ENCODE results near the gene LAGE3. TPM values are rescaled to one million over a fixed set of nuclear protein-coding genes. Genes with fewer than 3 reads are reported as not detected.

Gene LAGE3
- polyA plus RNA-seq, 1 experiment = 17.8 TPM

DNA sequence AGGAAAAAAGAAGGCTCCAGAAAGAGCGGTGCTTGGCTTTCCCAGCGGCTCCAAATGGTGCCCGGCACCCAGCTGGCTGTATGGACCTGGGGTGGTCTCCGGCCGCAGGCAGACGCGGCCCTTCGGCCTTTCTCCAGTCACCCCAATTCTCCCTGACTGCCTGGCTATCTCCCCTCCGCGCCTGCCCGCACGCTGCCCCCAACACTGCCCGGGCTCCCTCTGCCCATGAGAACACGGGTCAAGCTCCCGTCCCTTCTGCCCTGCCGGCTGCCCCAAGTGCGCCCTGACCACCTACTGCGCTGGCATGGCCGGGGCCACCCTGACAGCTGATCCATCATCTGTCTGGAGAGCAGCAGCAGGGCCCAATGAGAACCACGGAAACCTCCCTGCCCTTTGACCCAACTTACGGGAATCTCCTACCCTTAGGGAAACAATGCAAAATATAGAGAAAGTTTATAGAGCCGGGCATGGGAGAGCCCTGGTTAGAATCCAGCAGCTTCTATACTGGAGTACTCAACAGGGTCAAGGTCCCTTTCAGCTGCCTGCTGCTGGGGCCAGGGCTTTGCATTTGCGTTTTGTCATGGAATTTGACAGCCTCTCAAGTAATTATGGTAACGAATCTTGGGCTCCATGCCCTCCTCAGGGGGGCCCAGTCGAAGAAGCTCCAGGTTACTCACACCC is 38.2 kb upstream of the LAGE3 start:
- ChIA-PET CTCF (interaction anchor here (2.8 kb wide), 1 partner anchor 10 kb away, joined by 18 read pairs; no protein-coding TSS in a partner anchor), POLR2A (no interaction called here)
- Histone ChIP-seq H3K4me3 (ENCODE audit: low read depth, low read length) (peak overlapping the region; percentile 5; the same call in 1 of the 2 replicates), H3K27me3 (ENCODE audit: control insufficient read depth, insufficient read depth, low read length) (no peaks in the 10 kb centered on the region), H3K36me3 (ENCODE audit: control insufficient read depth, insufficient read depth, low read length) (no peaks in the 10 kb centered on the region)
- DNase-seq (ENCODE audit: low read depth) = no peak
- TF ChIP-seq, protein P1, sequence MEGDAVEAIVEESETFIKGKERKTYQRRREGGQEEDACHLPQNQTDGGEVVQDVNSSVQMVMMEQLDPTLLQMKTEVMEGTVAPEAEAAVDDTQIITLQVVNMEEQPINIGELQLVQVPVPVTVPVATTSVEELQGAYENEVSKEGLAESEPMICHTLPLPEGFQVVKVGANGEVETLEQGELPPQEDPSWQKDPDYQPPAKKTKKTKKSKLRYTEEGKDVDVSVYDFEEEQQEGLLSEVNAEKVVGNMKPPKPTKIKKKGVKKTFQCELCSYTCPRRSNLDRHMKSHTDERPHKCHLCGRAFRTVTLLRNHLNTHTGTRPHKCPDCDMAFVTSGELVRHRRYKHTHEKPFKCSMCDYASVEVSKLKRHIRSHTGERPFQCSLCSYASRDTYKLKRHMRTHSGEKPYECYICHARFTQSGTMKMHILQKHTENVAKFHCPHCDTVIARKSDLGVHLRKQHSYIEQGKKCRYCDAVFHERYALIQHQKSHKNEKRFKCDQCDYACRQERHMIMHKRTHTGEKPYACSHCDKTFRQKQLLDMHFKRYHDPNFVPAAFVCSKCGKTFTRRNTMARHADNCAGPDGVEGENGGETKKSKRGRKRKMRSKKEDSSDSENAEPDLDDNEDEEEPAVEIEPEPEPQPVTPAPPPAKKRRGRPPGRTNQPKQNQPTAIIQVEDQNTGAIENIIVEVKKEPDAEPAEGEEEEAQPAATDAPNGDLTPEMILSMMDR (IDR thresholded peaks at IDR 0.05; ENCODE audit: insufficient read depth, low read depth, low read length) = no peak

DNA sequence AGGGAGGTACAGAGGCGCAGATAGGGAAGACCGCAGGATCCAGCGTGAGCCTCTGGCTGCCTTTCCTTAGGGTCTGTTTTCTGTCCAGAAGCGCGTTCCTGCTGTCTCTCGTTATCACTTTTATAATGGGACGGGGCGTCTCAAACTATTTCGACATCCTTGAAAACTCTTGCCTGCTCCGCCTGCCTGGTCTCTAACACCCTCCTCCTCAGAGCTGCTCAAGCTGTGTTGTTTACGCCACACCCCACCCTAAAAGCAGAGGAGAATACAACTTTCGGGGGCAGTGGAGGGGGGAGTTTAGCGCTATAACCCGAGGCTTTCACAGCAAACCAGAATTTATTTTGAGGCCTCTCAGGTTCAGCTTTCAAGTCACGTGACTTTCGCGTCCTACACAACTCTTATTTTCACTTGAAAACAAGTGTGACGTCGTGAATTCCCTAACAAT is 37.6 kb upstream of the LAGE3 start:
- Histone ChIP-seq H3K27me3 (ENCODE audit: control insufficient read depth, insufficient read depth, low read length) (no peaks in the 10 kb centered on the region), H3K36me3 (ENCODE audit: control insufficient read depth, insufficient read depth, low read length) (no peaks in the 10 kb centered on the region), H3K4me3 (ENCODE audit: low read depth, low read length) (peak overlapping the region; percentile 38)
- TF ChIP-seq, protein P1 (IDR thresholded peaks at IDR 0.05; ENCODE audit: insufficient read depth, low read depth, low read length) = no peak
- POLR2A ChIA-PET = no interaction called here
- CTCF ChIA-PET = interaction anchor here (0.6 to 2.8 kb wide), 2 partner anchors 11 to 369 kb away, joined by 3 to 18 read pairs; no protein-coding TSS in a partner anchor
- DNase-seq (ENCODE audit: low read depth) = no peak

DNA sequence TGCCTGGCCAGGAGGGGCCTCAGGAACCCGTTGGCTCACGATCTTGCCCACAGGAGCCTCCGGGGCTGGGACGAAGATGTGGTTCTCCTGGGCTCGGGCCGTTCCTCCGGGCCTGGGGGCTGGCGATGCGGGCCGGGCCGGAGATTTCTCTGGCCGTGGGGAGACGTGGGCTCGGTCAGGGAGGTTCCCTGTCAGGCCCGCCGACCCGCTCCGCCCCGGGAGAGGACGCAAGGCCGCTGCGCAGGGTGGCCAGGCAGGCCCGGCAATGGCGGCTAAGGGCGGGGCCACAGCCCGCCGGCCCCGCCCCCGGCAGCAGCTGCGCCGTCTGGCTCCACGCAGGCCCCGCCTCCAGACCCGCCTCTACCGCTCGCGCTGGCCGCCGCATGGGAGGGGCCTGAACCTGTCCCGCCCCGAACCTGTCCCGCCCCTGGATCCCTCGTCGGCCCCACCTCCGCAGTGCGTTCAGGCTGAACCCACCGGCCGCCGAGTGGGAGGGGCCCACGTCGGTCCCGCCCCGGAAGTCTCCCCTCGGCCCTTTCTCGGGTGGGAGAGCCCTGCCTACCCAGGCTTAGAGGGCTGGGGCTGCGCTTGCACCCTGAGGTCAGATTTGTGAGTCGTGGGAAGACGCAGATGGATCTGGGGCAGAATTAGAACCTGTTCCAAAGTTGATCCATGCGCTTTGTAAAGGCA is 37.0 kb upstream of the LAGE3 start, which contains the start of gene FAM3A:
Gene FAM3A (minus strand): TSS at position 267 of the 690 bp plus-strand sequence. CDS start 460 bp downstream, outside the sequence.
- ChIA-PET CTCF (interaction anchor here (0.6 to 2.8 kb wide), 2 partner anchors 11 to 368 kb away, joined by 3 to 18 read pairs; no protein-coding TSS in a partner anchor), POLR2A (no interaction called here)
- TF ChIP-seq, protein P1 (IDR thresholded peaks at IDR 0.05; ENCODE audit: insufficient read depth, low read depth, low read length) = no peak
- Histone ChIP-seq H3K36me3 (ENCODE audit: control insufficient read depth, insufficient read depth, low read length) (no peaks in the 10 kb centered on the region), H3K4me3 (ENCODE audit: low read depth, low read length) (peak within 1 kb of the TSS; percentile 68), H3K27me3 (ENCODE audit: control insufficient read depth, insufficient read depth, low read length) (no peaks in the 10 kb centered on the region)
- DNase-seq (ENCODE audit: low read depth) = peak; percentile 35

DNA sequence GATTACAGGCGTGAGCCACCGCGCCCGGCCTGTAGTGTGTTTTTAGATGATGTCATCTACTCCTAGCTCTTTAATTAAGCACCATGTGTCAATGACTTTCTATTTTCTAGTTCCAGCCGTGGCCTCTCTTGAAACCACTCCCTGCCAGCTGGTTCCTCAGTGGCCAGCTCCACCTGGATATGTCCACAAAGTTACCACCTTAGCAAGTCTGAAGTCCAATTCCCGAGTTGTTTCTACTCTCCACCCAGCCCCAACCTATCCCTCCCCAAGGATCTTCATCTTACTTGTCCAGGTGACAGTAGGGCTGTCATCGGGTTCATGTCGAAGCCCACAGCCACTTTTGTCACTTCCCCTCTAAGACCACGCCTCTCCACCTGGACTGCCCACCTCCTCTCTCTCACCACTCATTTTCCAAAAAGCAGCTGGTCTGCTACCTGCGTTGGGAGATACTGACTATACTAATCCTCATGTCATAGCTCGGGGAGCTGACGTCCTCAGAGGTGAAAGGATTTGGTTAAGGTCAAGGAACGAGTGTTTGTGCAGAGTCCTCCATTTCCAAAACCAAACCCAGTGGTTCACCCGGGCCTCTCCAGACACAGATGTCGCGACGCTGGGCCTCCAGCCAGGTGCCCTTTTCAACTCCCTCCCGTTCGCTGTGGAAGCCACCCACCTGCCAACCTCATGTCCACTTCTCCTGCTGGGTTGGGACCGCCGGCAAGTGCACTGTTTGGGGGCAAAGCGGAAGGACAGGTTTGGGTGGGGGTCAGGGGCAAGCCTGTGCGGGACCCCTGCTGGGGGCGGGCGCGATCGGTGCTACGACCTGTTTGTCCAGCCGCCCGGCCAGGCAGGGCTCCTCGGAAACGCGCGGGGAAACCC is 36.2 kb upstream of the LAGE3 start:
- Histone ChIP-seq H3K4me3 (ENCODE audit: low read depth, low read length) (peak overlapping the region; percentile 68), H3K36me3 (ENCODE audit: control insufficient read depth, insufficient read depth, low read length) (no peaks in the 10 kb centered on the region), H3K27me3 (ENCODE audit: control insufficient read depth, insufficient read depth, low read length) (no peaks in the 10 kb centered on the region)
- TF ChIP-seq, protein P1 (IDR thresholded peaks at IDR 0.05; ENCODE audit: insufficient read depth, low read depth, low read length) = no peak
- DNase-seq (ENCODE audit: low read depth) = no peak
- ChIA-PET POLR2A (no interaction called here), CTCF (no interaction called here)

All from BJ (cell line).